Stimulated activated CD4-positive, alpha-beta T cell treated with anti-CD3 and anti-CD28 coated beads, Interleukin-4, amount 100 ng/mL, for 4 hours (primary cell): ENCODE measurements around the gene CD1C.
"Not testable (repeated sequence)": the region's sequence is repeated elsewhere in the genome, so short reads cannot be mapped to it uniquely, and the experiment has no call there.

Experiments used
- DNase-seq, 2 experiments: peaks; one replicate each; pipeline ENCODE4 v3.0.0-alpha.2; 2020

CD1C gene

GRCh38 chr1:158289811-158290210 lies at the start of gene CD1C:
CD1C (plus strand) TSS chr1:158289923; CDS start chr1:158290065, 142 bp downstream.
- no peak for DNase-seq

DNA sequence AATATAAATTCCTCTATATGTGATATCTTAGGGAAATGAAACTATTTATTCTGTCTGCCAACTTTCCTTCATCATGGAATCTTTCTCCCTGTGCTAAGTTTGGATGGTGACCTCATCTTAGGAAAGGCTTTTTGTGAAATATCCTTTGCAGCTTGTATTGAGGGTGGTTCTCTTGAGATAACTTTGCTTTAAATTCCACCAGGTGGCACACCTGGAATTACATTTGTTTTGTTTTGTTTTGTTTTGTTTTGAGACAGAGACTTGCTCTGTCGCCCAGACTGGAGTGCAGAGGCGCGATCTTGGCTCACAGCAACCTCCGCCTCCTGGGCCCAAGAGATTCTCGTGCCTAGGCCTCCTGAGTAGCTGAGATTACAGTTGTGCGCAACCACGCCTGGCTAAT lies 43.1 kb upstream of the CD1C start:
- DNase-seq: no peak

GRCh38 chr1:158248118-158248517 lies 41.6 kb upstream of the CD1C start:
- DNase-seq: no peak

- no peak for DNase-seq
Observed at GRCh38 chr1:158248771-158249170, 41.0 kb upstream of the CD1C start.

DNA sequence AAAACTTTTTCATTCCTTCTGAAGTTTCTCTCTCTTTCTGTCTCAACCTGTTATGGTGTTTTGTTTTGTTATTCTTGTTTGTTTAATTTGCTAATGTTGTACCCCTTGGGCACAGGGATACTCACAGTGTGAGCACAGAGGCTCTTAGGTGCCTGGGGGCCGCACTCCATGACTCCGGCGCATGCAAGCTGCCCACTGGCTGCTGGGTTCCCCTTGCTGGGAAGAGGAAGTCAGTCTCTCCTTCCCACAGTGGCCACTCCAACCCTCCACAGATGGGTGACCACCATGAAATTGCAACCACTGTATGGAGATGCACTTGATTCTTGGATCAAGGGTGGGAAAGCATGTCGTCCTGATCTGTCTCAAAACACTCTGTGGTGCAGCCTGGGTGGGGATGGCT lies 40.1 kb upstream of the CD1C start:
- no peak for DNase-seq

DNA sequence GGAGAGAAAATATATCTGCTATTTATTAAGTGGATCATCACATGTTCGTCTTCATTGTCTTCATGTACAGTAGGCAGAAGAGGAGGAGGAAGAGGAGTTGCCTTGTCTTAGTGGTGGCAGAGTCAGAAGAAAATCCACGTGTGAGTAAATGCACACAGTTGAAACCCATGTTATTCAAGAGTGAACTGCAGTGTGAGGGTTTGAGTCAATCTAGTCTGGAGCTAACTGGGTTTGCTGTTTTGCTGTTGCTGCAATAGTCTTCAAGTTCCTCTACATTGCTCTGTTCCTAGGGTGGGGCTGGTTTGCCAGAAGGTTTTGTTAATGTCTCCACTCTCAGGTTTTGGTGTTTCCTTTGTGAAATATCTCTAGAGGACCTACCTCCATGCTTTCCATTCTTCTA lies 38.6 kb upstream of the CD1C start:
- DNase-seq: no peak

GRCh38 chr1:158255656-158256055 lies 34.1 kb upstream of the CD1C start:
- no peak for DNase-seq

- not testable (repeated sequence) for DNase-seq
Observed at GRCh38 chr1:158256747-158257146, 33.0 kb upstream of the CD1C start.

- DNase-seq: no peak
Observed at GRCh38 chr1:158257888-158258287, 31.8 kb upstream of the CD1C start.

- DNase-seq: no peak
Observed at GRCh38 chr1:158259117-158259516, 30.6 kb upstream of the CD1C start.

GRCh38 chr1:158272681-158273080 lies 17.0 kb upstream of the CD1C start:
- no peak for DNase-seq

GRCh38 chr1:158274797-158275196 lies 14.9 kb upstream of the CD1C start:
- DNase-seq: no peak

DNA sequence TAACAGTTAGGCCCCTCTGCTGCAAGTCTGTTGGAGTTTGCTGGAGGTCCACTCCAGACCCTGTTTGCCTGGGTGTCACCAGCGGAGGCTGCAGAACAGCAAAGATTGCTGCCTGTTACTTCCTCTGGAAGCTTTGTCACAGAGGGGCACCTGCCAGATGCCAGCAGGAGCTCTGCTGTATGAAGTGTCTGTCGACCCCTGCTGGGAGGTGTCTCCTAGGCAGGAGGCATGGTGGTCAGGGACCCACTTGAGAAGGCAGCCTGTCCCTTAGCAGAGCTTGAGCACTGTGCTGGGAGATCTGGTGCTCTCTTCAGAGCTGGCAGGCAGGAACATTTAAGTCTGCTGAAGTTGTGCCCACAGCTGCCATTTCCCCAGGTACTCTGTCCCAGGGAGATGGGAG lies 7.3 kb upstream of the CD1C start:
- DNase-seq: not testable (repeated sequence)

GRCh38 chr1:158283965-158284364 lies 5.8 kb upstream of the CD1C start:
- DNase-seq: no peak

GRCh38 chr1:158285756-158286241 lies 3.9 kb upstream of the CD1C start:
- DNase-seq: no peak

DNA sequence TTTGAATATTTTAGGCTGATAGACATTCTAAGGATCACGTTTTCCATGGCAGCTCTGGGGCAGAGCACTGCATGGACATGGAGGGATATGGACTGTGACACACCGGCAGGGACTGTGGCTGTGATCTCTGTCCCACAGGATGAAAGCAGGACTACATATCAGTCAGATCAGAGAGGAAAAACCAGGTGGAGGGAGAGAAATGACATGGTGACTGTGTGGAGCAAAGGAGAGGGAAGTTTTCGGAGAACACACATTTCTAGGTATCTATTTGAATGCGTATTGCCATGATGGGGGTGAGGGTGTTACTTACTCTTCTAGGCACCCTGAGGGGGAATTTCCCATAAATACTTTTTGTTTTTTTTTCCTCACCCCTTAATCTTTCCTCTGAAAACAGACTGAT lies 3.2 kb upstream of the CD1C start:
- DNase-seq: no peak

GRCh38 chr1:158286941-158287346 lies 2.8 kb upstream of the CD1C start:
- DNase-seq: no peak

DNA sequence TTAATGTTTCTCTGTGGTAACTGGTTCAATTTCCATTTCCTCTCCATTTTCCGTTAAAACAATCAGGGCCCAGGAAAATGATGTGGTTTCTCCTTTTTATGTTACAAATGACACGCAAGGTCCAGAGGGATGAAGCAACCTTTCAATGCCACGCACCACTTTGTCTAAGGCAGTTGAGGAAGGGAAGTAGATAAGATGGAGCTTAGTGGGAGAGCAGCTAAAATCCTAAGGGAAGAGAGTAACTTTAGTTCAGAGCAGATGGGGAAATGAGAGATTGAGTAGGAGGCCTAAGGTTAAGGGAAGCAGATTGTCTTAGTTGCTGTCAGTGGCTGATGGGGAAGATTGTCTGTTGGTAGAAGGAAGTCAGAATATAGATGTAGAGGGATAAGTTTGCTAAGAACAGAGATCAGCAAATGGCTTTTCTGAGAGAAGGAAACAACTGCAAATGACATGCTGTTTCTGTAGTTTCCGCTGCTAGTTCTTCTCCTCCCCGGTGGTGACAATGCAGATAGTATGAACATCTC lies 660 bp downstream of the CD1C start:
- no peak for DNase-seq

GRCh38 chr1:158295791-158296190 lies 6.1 kb downstream of the CD1C start:
- DNase-seq: no peak

GRCh38 chr1:158310623-158311022 lies 20.9 kb downstream of the CD1C start:
- DNase-seq: no peak

DNA sequence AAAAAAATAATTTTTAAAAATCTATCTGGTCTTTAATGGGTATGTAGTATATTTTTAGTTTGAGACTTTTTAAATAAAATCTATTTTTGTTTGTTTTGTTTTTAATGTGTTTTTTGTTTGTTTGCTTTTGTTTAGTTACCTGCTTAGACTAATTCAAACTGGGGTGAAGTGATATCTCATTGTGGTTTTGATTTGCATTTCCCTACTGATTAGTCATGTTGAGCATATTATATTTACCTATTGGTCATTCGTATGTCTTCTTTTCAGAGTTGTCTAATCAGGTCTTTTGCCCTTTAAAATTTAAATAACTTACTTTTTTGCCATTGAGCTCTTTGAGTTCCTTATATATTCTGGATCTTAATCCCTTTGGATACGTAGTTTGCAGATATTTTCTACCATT lies 21.3 kb downstream of the CD1C start:
- no peak for DNase-seq

DNA sequence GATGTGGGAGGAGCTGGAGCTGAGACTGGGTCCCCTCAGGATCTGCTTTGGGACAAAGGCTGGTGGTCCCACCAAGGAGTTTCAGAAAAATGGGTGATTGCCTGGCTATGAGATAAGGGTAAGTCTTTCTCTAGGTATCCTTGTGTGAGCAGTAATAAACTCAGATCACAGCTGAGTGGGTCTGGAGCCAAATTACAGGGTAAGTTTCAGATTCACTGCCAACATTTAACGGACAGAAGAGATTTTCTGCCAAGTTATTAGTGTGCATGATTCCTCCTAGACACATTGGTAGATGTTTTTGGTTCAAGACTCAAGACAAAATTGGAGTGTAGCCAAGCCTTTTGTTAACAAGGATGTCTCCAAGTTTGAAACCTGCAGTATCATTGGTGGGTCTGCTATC lies 34.1 kb downstream of the CD1C start:
- DNase-seq: no peak

GRCh38 chr1:158324395-158324794 lies 34.7 kb downstream of the CD1C start:
- no peak for DNase-seq

DNA sequence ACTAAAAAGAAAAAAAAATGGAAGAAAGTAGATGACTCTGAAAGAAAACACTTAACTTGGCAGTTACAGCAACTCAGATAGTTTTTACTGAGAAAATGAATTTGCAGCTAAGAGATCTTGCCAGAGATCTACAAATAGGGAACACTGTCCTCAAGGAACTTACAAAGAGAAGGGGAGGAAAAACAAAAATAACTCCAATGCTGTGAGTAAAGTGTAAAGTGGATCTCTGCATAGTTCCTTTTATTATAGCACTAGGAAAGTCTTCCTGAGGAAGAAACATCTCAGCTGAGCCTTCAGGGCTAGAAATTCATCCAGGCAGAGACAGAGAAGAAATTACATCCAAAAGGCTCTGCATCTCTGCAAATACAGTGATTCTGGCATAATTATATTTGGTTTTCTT lies 37.8 kb downstream of the CD1C start:
- DNase-seq: no peak

DNA sequence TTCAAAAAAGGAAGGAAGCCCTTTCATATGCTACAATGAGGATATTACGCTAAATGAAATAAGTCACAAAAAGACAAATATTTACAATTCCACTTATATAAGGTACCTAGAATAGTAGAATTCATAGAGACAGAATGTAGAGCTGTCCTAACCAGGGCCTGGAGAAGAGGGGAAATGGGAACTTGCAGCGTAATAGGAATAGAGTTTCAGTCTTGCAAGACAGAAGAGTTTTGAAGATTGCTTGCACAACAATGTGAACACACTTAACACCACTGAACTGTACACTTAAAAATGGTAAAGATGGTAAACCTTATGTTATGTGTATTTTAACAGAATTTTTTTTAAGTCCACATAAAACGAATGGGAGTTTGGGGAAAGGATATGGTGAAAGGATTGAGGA lies 38.7 kb downstream of the CD1C start:
- DNase-seq: no peak

GRCh38 chr1:158329300-158329699 lies 39.6 kb downstream of the CD1C start:
- DNase-seq: no peak
